GM10248 (cell line): ENCODE data around the gene EME1.

Experiments
- CTCF ChIA-PET: fragments of 300-600 bp; sonication (Branson Sonifier 250); formaldehyde crosslinking; extraction: SDS; loops from one replicate; lab custom pipeline; 2021; ENCODE audit warnings: antibody characterized with exemption; lab: Yijun Ruan, JAX
- POLR2A ChIA-PET: fragments of 350-650 bp; sonication (Branson Sonifier 250); formaldehyde crosslinking; extraction: SDS; loops from one replicate; lab custom pipeline; 2020; ENCODE audit warnings: antibody characterized with exemption; lab: Yijun Ruan, JAX
- DNase-seq: peaks from one replicate; pipeline ENCODE4 v3.0.0; 2012; ENCODE audit errors: extremely low spot score
- CTCF ChIP-seq: IDR thresholded peaks from 2 replicates; pipeline ENCODE4 v1.5.1; 2012; ENCODE audit warnings: mild to moderate bottlenecking, low read depth; ENCODE audit errors: extremely low read depth, missing control alignments, control extremely low read depth

Gene EME1

GRCh38 chr17:50381260-50381815, 8.3 kb downstream of the EME1 start:
- ChIA-PET POLR2A (interaction anchor here (1.5 kb wide), 2 partner anchors 11 to 16 kb away, joined by 4 to 5 read pairs; partner anchors contain the start of gene LRRC59), CTCF (interaction anchor here (1.4 to 4.9 kb wide), 4 partner anchors 9 to 19 kb away, joined by 4 to 43 read pairs (median 9); partner anchors contain the start of gene LRRC59)
- TF ChIP-seq CTCF = no peak

GRCh38 chr17:50381920-50382319, 8.9 kb downstream of the EME1 start:
- CTCF ChIA-PET = interaction anchor here (1.4 to 4.9 kb wide), 3 partner anchors 9 to 16 kb away, joined by 4 to 43 read pairs (median 5); partner anchors contain the start of gene LRRC59
- DNase-seq = no peak
- no peak for TF ChIP-seq CTCF
- POLR2A ChIA-PET = interaction anchor here (1.5 kb wide), 2 partner anchors 10 to 15 kb away, joined by 4 to 5 read pairs; partner anchors contain the start of gene LRRC59

More at GRCh38 chr17:50381260-50381815, 8.3 kb downstream of the EME1 start:
- DNase-seq = no peak

- CTCF ChIA-PET = interaction anchor here (1.3 to 1.4 kb wide), 2 partner anchors 15 to 39 kb away, joined by 3 to 5 read pairs; partner anchors contain the start of gene LRRC59
- no peak for DNase-seq
- no peak for TF ChIP-seq CTCF
- POLR2A ChIA-PET = interaction anchor here (0.5 to 0.7 kb wide), 3 partner anchors 12 to 444 kb away, joined by 4 to 7 read pairs (median 4); no protein-coding TSS in a partner anchor
Observed at GRCh38 chr17:50382931-50383330, 9.9 kb downstream of the EME1 start.

GRCh38 chr17:50386510-50386909, 13.5 kb downstream of the EME1 start:
- DNase-seq = no peak
- POLR2A ChIA-PET = no interaction called here
- TF ChIP-seq CTCF = no peak
- CTCF ChIA-PET = interaction anchor here (1.7 to 5.6 kb wide), 2 partner anchors 11 to 25 kb away, joined by 6 to 57 read pairs; partner anchors contain the start of gene LRRC59

- ChIA-PET POLR2A (interaction anchor here (1.4 kb wide), 1 partner anchor 9 kb away, joined by 4 read pairs; no protein-coding TSS in a partner anchor), CTCF (interaction anchor here (0.8 to 5.6 kb wide), 2 partner anchors 9 kb away, joined by 3 to 57 read pairs; partner anchors contain the start of gene LRRC59)
- no peak for DNase-seq
- TF ChIP-seq CTCF = no peak
Observed at GRCh38 chr17:50388728-50389127, 15.7 kb downstream of the EME1 start.

- ChIA-PET CTCF (interaction anchor here (0.8 to 5.6 kb wide), 3 partner anchors 8 to 28 kb away, joined by 3 to 57 read pairs (median 3); partner anchors contain the start of gene LRRC59), POLR2A (interaction anchor here (1.4 kb wide), 1 partner anchor 10 kb away, joined by 4 read pairs; no protein-coding TSS in a partner anchor)
- no peak for TF ChIP-seq CTCF
- no peak for DNase-seq
Observed at GRCh38 chr17:50389534-50389933, 16.5 kb downstream of the EME1 start.
